ENCODE data around the gene FOXD3.

DNA sequence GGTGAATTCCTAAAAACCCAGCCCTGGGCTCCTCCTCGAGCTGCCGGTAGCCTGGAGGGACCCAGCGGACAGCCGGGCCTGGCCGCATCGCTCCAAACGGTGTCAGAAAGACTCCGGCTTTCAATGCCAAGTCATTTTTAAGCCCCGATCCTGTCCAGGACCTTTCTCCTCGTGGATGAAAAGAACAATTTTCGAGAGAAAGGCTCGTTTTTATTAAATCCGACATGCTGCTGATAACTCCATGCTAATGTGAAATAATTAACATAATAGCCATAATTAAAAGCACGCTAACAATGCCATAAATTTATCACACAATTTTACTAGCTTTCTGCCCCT, 4.6 kb upstream of the FOXD3 start:
- TF ChIP-seq, protein P1, sequence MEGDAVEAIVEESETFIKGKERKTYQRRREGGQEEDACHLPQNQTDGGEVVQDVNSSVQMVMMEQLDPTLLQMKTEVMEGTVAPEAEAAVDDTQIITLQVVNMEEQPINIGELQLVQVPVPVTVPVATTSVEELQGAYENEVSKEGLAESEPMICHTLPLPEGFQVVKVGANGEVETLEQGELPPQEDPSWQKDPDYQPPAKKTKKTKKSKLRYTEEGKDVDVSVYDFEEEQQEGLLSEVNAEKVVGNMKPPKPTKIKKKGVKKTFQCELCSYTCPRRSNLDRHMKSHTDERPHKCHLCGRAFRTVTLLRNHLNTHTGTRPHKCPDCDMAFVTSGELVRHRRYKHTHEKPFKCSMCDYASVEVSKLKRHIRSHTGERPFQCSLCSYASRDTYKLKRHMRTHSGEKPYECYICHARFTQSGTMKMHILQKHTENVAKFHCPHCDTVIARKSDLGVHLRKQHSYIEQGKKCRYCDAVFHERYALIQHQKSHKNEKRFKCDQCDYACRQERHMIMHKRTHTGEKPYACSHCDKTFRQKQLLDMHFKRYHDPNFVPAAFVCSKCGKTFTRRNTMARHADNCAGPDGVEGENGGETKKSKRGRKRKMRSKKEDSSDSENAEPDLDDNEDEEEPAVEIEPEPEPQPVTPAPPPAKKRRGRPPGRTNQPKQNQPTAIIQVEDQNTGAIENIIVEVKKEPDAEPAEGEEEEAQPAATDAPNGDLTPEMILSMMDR (IDR thresholded peaks at IDR 0.05): no peak
- TF ChIP-seq POLR2A (IDR thresholded peaks at IDR 0.05): no peak
